Esophagus muscularis mucosa (tissue), 4 donors: ENCODE data around the gene GNAT1. TPM values are rescaled to one million over a fixed set of nuclear protein-coding genes. Genes with fewer than 3 reads are reported as not detected.
A peak's percentile ranks its signal among the peaks of the same experiment; 100 is the strongest.

Experiments used
- DNase-seq: peaks from one replicate; pipeline ENCODE4 v3.0.0-alpha.2; 2017; ENCODE audit errors: extremely low spot score
- H3K27ac ChIP-seq, 4 donors: fragments of 200-600 bp; sonication (generic); replicated peaks in 1 of 4; 1 replicate in 3 of 4; 2 replicates in 1 of 4; pipeline ENCODE4 v1.5.1; 2016 to 2019; ENCODE audit warnings: mild to moderate bottlenecking in 1 of 4
- H3K27me3 ChIP-seq, 4 donors: fragments of 200-600 bp; sonication (generic); one replicate each; pipeline versions ENCODE4 v1.5.1 to v1.6.0; 2016 to 2019
- H3K36me3 ChIP-seq, 4 donors: fragments of 200-600 bp; sonication (generic); one replicate each; pipeline ENCODE4 v1.5.1; 2016 to 2019
- H3K4me1 ChIP-seq, 4 donors: fragments of 200-600 bp; sonication (generic); one replicate each; pipeline ENCODE4 v1.5.1; 2016 to 2019
- H3K4me3 ChIP-seq, 4 donors: fragments of 200-600 bp; sonication (generic); 1 replicate in 2 of 4; 2 replicates in 2 of 4; pipeline ENCODE4 v1.5.1; 2016 to 2019; ENCODE audit warnings: mild to moderate bottlenecking in 4 of 4, moderate library complexity in 1 of 4
- H3K9me3 ChIP-seq, 4 donors: fragments of 200-600 bp; sonication (generic); 1 replicate in 3 of 4; 2 replicates in 1 of 4; pipeline ENCODE4 v1.5.1; 2016 to 2019
- EP300 ChIP-seq: sonication (generic); formaldehyde crosslinking; IDR thresholded peaks from one replicate; pipeline ENCODE4 v1.6.1; 2017; ENCODE audit warnings: antibody characterized with exemption
- POLR2A ChIP-seq: fragments of 450-650 bp; IDR thresholded peaks from one replicate; pipeline ENCODE4 v1.6.1; 2017; ENCODE audit warnings: antibody characterized with exemption, moderate library complexity, mild to moderate bottlenecking, low read depth
- POLR2AphosphoS5 ChIP-seq, 2 donors: sonication (generic); formaldehyde crosslinking; IDR thresholded peaks; one replicate each; pipeline ENCODE4 v1.6.1; 2017; ENCODE audit warnings: antibody characterized with exemption in 2 of 2
- WGBS: methylation state at CpG from one replicate; pipeline ENCODE4 v1.1.5; 2018; 5-methylcytosine and 5-hydroxymethylcytosine counted together
- intact Hi-C: fragments of 100-400 bp; cut with DNase I; formaldehyde crosslinking; loops from one replicate; pipeline ENCODE4 v1.15.1; 2023
- total RNA-seq, 4 donors: library from RNA; depleted of rRNA; stranded (reverse); fragments of >200 nt; gene quantifications; one replicate each; pipeline versions ENCODE4 v1.1.0 to v1.2.1, GENCODE V29; 2016
- TF ChIP-seq, protein P1 (sequence below), 3 experiments: fragments of 200-600 bp in 2 of 3; fragments of 450-650 bp in 1 of 3; sonication (generic) in 2 of 3; IDR thresholded peaks; one replicate each; pipeline ENCODE4 v1.5.1; 2017 to 2019; ENCODE audit warnings: antibody characterized with exemption in 3 of 3, mild to moderate bottlenecking in 2 of 3, moderate library complexity in 1 of 3

The GNAT1 gene
- total RNA-seq, 4 donors from 2014 or later = not detected

- 64% methylated on average over 11 of the region's 13 CpGs for WGBS
- Histone ChIP-seq H3K27ac (peak overlapping the region; percentile 84 to 87 (median 85)), H3K4me3 (no peak overlapping the region), H3K36me3 (no peaks in the 10 kb centered on the region), H3K9me3 (no peaks in the 10 kb centered on the region), H3K27me3 (no peaks in the 10 kb centered on the region), H3K4me1 (peaks cover 70 to 100% (median 100%) of the 10 kb centered on the region in 4 donors)
- TF ChIP-seq EP300 (no peak), POLR2AphosphoS5 (IDR thresholded peaks at IDR 0.05) (no peak), POLR2A (no peak)
- TF ChIP-seq, protein P1, sequence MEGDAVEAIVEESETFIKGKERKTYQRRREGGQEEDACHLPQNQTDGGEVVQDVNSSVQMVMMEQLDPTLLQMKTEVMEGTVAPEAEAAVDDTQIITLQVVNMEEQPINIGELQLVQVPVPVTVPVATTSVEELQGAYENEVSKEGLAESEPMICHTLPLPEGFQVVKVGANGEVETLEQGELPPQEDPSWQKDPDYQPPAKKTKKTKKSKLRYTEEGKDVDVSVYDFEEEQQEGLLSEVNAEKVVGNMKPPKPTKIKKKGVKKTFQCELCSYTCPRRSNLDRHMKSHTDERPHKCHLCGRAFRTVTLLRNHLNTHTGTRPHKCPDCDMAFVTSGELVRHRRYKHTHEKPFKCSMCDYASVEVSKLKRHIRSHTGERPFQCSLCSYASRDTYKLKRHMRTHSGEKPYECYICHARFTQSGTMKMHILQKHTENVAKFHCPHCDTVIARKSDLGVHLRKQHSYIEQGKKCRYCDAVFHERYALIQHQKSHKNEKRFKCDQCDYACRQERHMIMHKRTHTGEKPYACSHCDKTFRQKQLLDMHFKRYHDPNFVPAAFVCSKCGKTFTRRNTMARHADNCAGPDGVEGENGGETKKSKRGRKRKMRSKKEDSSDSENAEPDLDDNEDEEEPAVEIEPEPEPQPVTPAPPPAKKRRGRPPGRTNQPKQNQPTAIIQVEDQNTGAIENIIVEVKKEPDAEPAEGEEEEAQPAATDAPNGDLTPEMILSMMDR (IDR thresholded peaks at IDR 0.05) = no peak
- DNase-seq = no peak
- intact Hi-C loops = no loop called here
Observed at GRCh38 chr3:50161320-50161719, 30.1 kb upstream of the GNAT1 start.

GRCh38 chr3:50162034-50162883, 29.2 kb upstream of the GNAT1 start:
- TF ChIP-seq, protein P1 (IDR thresholded peaks at IDR 0.05) = no peak
- no peak for TF ChIP-seq POLR2A
- WGBS = 63% methylated on average over 3 of the region's 5 CpGs
- Histone ChIP-seq H3K4me3 (no peak overlapping the region), H3K27ac (peak overlapping the region; percentile 84 to 87 (median 85)), H3K4me1 (peaks cover 80 to 100% (median 100%) of the 10 kb centered on the region in 4 donors), H3K9me3 (no peaks in the 10 kb centered on the region), H3K36me3 (no peaks in the 10 kb centered on the region), H3K27me3 (no peaks in the 10 kb centered on the region)
- intact Hi-C loops = no loop called here
- no peak for DNase-seq

DNA sequence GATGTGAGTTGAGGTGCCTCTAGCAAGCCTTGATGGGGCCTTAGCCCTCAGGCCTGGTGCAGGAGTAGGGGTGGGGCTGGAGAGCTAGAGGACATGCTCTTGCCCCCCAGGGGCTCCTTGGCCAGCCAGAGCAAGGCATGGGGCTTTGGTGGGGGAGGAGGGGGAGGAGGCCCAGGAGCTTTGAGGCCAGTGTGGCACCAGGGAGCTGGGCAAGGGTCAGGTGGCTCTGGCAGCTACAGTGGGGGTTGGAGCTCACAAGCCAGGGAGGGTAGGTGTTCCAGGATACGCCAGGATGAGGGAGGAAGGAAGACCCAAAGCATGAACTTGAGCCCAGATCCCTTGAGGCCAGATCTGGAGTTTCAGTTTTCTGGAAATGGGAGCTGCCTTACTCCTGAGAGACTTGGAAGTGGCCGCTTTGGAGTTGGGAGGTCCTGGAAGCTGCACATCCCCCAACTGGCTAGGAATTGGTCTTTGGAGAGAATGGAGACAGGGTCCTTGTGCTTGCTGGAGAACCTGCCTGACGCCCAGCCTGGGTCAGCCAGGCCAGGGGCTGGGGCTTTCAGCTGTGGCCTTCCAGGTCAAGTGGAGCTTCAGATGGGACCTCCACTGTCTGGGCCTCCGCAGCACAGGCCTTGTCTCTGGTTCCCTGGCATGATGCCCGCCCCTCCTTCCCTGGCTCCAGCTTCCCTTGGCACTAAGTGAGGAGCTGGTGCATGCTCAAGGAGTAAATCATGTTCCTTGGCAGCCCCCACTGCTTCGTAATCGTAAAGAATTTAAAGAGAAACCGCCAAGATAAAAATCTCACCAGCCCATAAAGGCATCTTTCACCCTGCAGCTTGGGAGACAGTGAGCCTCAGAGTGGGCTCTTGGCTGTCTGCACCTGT, 27.6 kb upstream of the GNAT1 start:
- WGBS = 42% methylated on average over 6 of the region's 8 CpGs
- intact Hi-C loops = no loop called here
- peaks cover 88 to 100% (median 100%) of the 10 kb centered on the region in 4 donors for H3K4me1 ChIP-seq
- H3K4me3 ChIP-seq = peak overlapping the region in 2 of 4 donors; percentile 28 to 34
- no peaks in the 10 kb centered on the region for H3K9me3 ChIP-seq
- DNase-seq = no peak
- TF ChIP-seq POLR2AphosphoS5 (IDR thresholded peaks at IDR 0.05) = peak; percentile 70 to 76
- TF ChIP-seq POLR2A = no peak
- TF ChIP-seq EP300 = no peak
- no peaks in the 10 kb centered on the region for H3K27me3 ChIP-seq
- peak overlapping the region; percentile 84 to 87 (median 85) for H3K27ac ChIP-seq
- H3K36me3 ChIP-seq = no peaks in the 10 kb centered on the region

DNA sequence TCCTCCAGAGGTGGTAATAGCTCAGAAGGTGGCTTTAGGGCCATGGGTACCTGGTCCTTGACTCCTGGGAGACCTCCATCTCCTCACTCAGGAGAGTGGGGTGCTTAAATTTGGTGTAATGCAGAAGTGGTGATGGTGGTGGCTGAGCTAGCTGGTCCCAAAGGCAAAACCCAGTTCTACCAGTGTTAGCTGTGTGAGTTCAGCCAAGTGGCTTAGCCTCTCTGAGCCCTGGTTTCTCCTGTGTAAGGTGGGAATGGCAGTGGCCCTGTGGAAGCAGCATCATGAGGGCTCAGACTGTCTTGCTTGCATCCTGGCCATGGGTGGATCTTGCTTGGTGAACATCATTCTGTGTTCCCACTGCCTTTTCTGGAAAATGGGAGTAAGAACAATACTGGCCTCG, 26.9 kb upstream of the GNAT1 start:
- Histone ChIP-seq H3K9me3 (no peaks in the 10 kb centered on the region), H3K4me1 (peaks cover 87 to 100% (median 100%) of the 10 kb centered on the region in 4 donors), H3K27me3 (no peaks in the 10 kb centered on the region), H3K36me3 (no peaks in the 10 kb centered on the region), H3K4me3 (peak overlapping the region in 2 of 4 donors; percentile 28 to 34), H3K27ac (peak overlapping the region; percentile 84 to 87 (median 85))
- WGBS = 17% methylated on average over 1 of the region's 1 CpG
- TF ChIP-seq POLR2AphosphoS5 (IDR thresholded peaks at IDR 0.05) = no peak
- TF ChIP-seq, protein P1 (IDR thresholded peaks at IDR 0.05) = no peak
- TF ChIP-seq POLR2A = no peak
- no peak for TF ChIP-seq EP300
- DNase-seq = no peak
- intact Hi-C loops = no loop called here
